ENCODE results near the gene KRTAP12-3.

GRCh38 chr21:44616591-44616926 lies 41.2 kb upstream of the KRTAP12-3 start:
- no peak for TF ChIP-seq JUND (IDR thresholded peaks at IDR 0.05)
- TF ChIP-seq CTCF (IDR thresholded peaks at IDR 0.05; ENCODE audit: low read depth, low read length, missing input control): no peak
- no peak for TF ChIP-seq FOXA2 (IDR thresholded peaks at IDR 0.05)
- no peak for TF ChIP-seq GABPA (IDR thresholded peaks at IDR 0.05 in 1 of 2, conservative IDR thresholded peaks at IDR 0.05 in 1 of 2)

Measured in liver (tissue), 3 donors.